DOHH2 (cell line): ENCODE results near the gene PSMC4.

Source experiments
- H3F3A ChIP-seq: fragments of 200-600 bp; sonication (generic), shearing (Covaris generic); 2 replicates; pipeline ENCODE4 v1.6.0; 2016; ENCODE audit warnings: antibody characterized with exemption, mild to moderate bottlenecking; ENCODE audit not compliant: control insufficient read depth, insufficient read depth
- H3K27ac ChIP-seq: fragments of 200-600 bp; sonication (generic); 2 replicates; pipeline ENCODE4 v1.5.1; 2014; ENCODE audit warnings: low read depth, mild to moderate bottlenecking, low read length, moderate library complexity
- H3K27me3 ChIP-seq: fragments of 200-600 bp; sonication (generic); 2 replicates; pipeline ENCODE4 v1.6.1; 2014; ENCODE audit warnings: mild to moderate bottlenecking, low read length, mixed read lengths; ENCODE audit not compliant: control insufficient read depth
- H3K36me3 ChIP-seq: fragments of 200-600 bp; sonication (generic); 2 replicates; pipeline ENCODE4 v1.6.1; 2014; ENCODE audit warnings: mild to moderate bottlenecking, low read length, moderate library complexity, mixed read lengths; ENCODE audit not compliant: control insufficient read depth
- H3K4me1 ChIP-seq: fragments of 200-600 bp; sonication (generic); 2 replicates; pipeline ENCODE4 v1.6.1; 2014; ENCODE audit warnings: mild to moderate bottlenecking, low read length, mixed read lengths; ENCODE audit not compliant: control insufficient read depth
- H3K4me2 ChIP-seq: fragments of 200-600 bp; sonication (generic); 2 replicates; pipeline ENCODE4 v1.6.0; 2014; ENCODE audit warnings: mild to moderate bottlenecking, low read length, moderate library complexity
- H3K4me3 ChIP-seq: fragments of 200-600 bp; sonication (generic); 2 replicates; pipeline ENCODE4 v1.5.1; 2014; ENCODE audit warnings: mild to moderate bottlenecking, low read length, mixed read lengths
- H3K79me2 ChIP-seq: fragments of 200-600 bp; sonication (generic); 2 replicates; pipeline ENCODE4 v1.6.1; 2014; ENCODE audit warnings: mild to moderate bottlenecking, low read length, mixed read lengths; ENCODE audit not compliant: control insufficient read depth
- H3K9me2 ChIP-seq: fragments of 200-600 bp; sonication (generic); replicated peaks from 2 replicates; pipeline ENCODE4 v1.6.1; 2014; ENCODE audit warnings: mild to moderate bottlenecking, low read length, mixed read lengths; ENCODE audit not compliant: control insufficient read depth
- H3K9me3 ChIP-seq: fragments of 200-600 bp; sonication (generic); 2 replicates; pipeline ENCODE4 v1.6.1; 2014; ENCODE audit warnings: antibody characterized with exemption, low read length, mixed read lengths; ENCODE audit not compliant: control insufficient read depth, insufficient read depth
- H4K20me1 ChIP-seq: fragments of 200-600 bp; sonication (generic); 2 replicates; pipeline ENCODE4 v1.6.0; 2014; ENCODE audit warnings: low read depth, mild to moderate bottlenecking, antibody characterized with exemption, low read length, moderate library complexity; ENCODE audit not compliant: control insufficient read depth, insufficient read depth
- EZH2phosphoT487 ChIP-seq: fragments of 200-600 bp; sonication (generic); IDR thresholded peaks from 2 replicates; pipeline ENCODE4 v1.6.1; 2017; ENCODE audit warnings: borderline replicate concordance, mild to moderate bottlenecking, antibody characterized with exemption, low read length, moderate library complexity, mixed read lengths
- TF ChIP-seq, protein P1 (sequence below): fragments of 200-600 bp; sonication (generic); IDR thresholded peaks from one replicate; pipeline ENCODE4 v1.5.1; 2014; ENCODE audit warnings: antibody characterized with exemption, mild to moderate bottlenecking, low read depth, low read length; ENCODE audit not compliant: poor library complexity, severe bottlenecking

PSMC4 gene

DNA sequence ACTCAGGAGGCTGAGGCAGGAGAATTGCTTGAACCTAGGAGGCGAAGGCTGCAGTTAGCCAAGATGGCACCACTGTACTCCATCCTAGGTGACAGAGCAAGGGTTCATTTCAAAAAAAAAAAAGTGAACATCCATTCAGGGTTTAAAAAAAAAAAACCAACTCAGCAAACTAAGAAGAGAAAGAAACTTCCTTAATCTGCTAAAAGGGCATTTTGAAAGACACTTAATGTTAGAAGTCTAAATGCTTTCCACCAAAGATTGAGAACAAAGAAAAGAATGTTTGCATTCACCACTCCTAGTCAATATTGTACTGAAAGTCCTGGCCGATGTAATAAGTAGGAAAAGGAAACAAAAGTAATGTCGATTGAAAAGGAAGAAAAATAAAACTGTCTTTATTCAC is 7.1 kb upstream of the PSMC4 start:
- Histone ChIP-seq H4K20me1 (no peaks in the 10 kb centered on the region), H3K36me3 (no peaks in the 10 kb centered on the region), H3K79me2 (no peaks in the 10 kb centered on the region), H3K4me3 (no peak overlapping the region), H3K4me1 (peaks cover 25% of the 10 kb centered on the region), H3F3A (peaks cover 7% of the 10 kb centered on the region; the same call in 1 of the 2 replicates), H3K9me3 (no peaks in the 10 kb centered on the region), H3K4me2 (no peak overlapping the region), H3K27me3 (no peaks in the 10 kb centered on the region), H3K9me2 (no peaks in the 10 kb centered on the region), H3K27ac (no peak overlapping the region)
- no peak for TF ChIP-seq EZH2phosphoT487
- TF ChIP-seq, protein P1, sequence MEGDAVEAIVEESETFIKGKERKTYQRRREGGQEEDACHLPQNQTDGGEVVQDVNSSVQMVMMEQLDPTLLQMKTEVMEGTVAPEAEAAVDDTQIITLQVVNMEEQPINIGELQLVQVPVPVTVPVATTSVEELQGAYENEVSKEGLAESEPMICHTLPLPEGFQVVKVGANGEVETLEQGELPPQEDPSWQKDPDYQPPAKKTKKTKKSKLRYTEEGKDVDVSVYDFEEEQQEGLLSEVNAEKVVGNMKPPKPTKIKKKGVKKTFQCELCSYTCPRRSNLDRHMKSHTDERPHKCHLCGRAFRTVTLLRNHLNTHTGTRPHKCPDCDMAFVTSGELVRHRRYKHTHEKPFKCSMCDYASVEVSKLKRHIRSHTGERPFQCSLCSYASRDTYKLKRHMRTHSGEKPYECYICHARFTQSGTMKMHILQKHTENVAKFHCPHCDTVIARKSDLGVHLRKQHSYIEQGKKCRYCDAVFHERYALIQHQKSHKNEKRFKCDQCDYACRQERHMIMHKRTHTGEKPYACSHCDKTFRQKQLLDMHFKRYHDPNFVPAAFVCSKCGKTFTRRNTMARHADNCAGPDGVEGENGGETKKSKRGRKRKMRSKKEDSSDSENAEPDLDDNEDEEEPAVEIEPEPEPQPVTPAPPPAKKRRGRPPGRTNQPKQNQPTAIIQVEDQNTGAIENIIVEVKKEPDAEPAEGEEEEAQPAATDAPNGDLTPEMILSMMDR, result no peak

DNA sequence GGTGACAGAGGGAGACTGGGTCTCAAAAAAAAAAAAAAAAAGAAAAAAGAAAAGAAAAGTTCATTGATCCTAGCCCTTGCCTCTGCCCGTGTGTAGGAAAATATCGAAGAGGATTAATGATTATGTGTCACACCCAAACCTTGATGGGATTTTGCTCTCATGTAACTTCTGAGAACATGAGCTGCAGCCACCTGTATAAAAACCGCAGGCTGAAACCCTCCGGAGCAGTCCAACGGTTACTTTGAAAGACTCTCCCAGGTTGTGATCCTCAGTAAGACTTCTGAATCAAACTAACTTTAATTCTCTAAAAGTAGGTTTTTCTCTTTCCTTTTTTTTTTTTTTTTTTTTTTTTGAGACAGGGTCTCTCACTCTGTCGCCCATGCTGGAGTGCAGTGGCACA is 4.3 kb upstream of the PSMC4 start:
- Histone ChIP-seq H3K27ac (no peak overlapping the region), H3K27me3 (no peaks in the 10 kb centered on the region), H3K4me3 (no peak overlapping the region), H3K79me2 (peaks cover 14% of the 10 kb centered on the region), H3K4me2 (no peak overlapping the region), H3F3A (peaks cover 7% of the 10 kb centered on the region; the same call in 1 of the 2 replicates), H3K9me2 (no peaks in the 10 kb centered on the region), H3K4me1 (peaks cover 22% of the 10 kb centered on the region), H3K9me3 (no peaks in the 10 kb centered on the region), H3K36me3 (0 out of 2 replicates have a peak, but pooled peaks cover 4% of the 10 kb centered on the region), H4K20me1 (no peaks in the 10 kb centered on the region)
- TF ChIP-seq, protein P1, result no peak

DNA sequence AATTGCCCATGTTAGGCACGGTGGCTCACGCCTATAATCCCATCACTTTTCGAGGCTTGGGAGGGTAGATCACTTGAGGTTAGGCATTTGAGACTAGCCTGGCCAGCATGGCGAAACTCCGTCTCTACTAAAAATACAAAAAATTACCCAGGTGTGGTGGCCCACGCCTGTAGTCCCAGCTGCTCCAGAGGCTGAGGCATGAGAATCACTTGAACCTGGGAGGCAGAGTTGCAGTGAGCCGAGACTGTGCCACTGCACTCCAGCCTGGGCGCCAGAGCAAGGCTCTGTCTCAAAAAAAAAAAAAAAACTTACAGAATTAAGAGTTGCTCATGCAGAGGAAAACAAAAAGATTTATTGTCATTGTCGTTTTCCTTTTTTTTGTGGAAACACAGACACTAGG is 3.4 kb upstream of the PSMC4 start:
- Histone ChIP-seq H3K27ac (no peak overlapping the region), H3K79me2 (peaks cover 22% of the 10 kb centered on the region), H3F3A (peaks cover 4% of the 10 kb centered on the region; the same call in 1 of the 2 replicates), H3K4me3 (no peak overlapping the region), H3K27me3 (no peaks in the 10 kb centered on the region), H3K4me1 (peaks cover 30% of the 10 kb centered on the region), H3K9me3 (no peaks in the 10 kb centered on the region), H3K36me3 (peaks cover 10% of the 10 kb centered on the region), H3K9me2 (no peaks in the 10 kb centered on the region), H4K20me1 (no peaks in the 10 kb centered on the region), H3K4me2 (no peak overlapping the region)
- TF ChIP-seq EZH2phosphoT487, result no peak
- TF ChIP-seq, protein P1, result no peak
